Calu3 (cell line): ENCODE measurements around the gene CYTH2. TPM values are rescaled to one million over a fixed set of nuclear protein-coding genes. Genes with fewer than 3 reads are reported as not detected.

ENCODE experiments used
- BruUV-seq: library from RNA; stranded (reverse); fragments of 400-500 nt; replicated peaks from 2 replicates; lab custom pipeline; 2021; lab: Mats Ljungman, UMichigan
- CTCF ChIA-PET: fragments of 300-600 bp; sonication (Branson Sonifier 250); formaldehyde crosslinking; loops from one replicate; lab custom pipeline; 2022; ENCODE audit warnings: antibody characterized with exemption; lab: Charles Lee
- DNase-seq: peaks from one replicate; pipeline ENCODE4 v3.0.0; 2022
- H3K27ac Mint-ChIP-seq: one replicate; pipeline ENCODE4 v1.8.0; 2022; ENCODE audit warnings: mixed read lengths; ENCODE audit not compliant: unreplicated experiment
- H3K27me3 Mint-ChIP-seq: one replicate; pipeline ENCODE4 v1.8.0; 2022; ENCODE audit warnings: mixed read lengths; ENCODE audit not compliant: unreplicated experiment
- H3K36me3 Mint-ChIP-seq: one replicate; pipeline ENCODE4 v1.8.0; 2022; ENCODE audit warnings: mild to moderate bottlenecking, moderate library complexity, mixed read lengths; ENCODE audit not compliant: insufficient read depth, unreplicated experiment
- H3K4me1 Mint-ChIP-seq: one replicate; pipeline ENCODE4 v1.8.0; 2022; ENCODE audit warnings: mild to moderate bottlenecking, low read depth, mixed read lengths; ENCODE audit not compliant: unreplicated experiment
- H3K4me3 Mint-ChIP-seq: one replicate; pipeline ENCODE4 v1.8.0; 2022; ENCODE audit warnings: mild to moderate bottlenecking, low read depth, moderate library complexity, mixed read lengths; ENCODE audit not compliant: unreplicated experiment
- H3K9me3 Mint-ChIP-seq: one replicate; pipeline ENCODE4 v1.8.0; 2022; ENCODE audit warnings: low read depth, mixed read lengths; ENCODE audit not compliant: unreplicated experiment
- intact Hi-C: fragments of 100-400 bp; cut with micrococcal nuclease; formaldehyde crosslinking; loops from one replicate; pipeline ENCODE4 v1.10.0; 2022; ENCODE audit not compliant: unreplicated experiment
- total RNA-seq: library from RNA; stranded (reverse); gene quantifications from 2 replicates; pipeline ENCODE4 v1.2.3, GENCODE V29; 2022
- TF ChIP-seq, protein P1 (sequence below): fragments of 200-600 bp; IDR thresholded peaks from one replicate; pipeline ENCODE4 v1.8.0; 2022; ENCODE audit warnings: antibody characterized with exemption; ENCODE audit not compliant: unreplicated experiment

The CYTH2 gene
- total RNA-seq, 1 experiment from 2014 or later = 109 TPM

GRCh38 chr19:48490981-48491792 lies 22.0 kb downstream of the CYTH2 start:
- peak overlapping the region; percentile 54 for H3K4me3 Mint-ChIP-seq
- intact Hi-C loops = no loop called here

GRCh38 chr19:48491793-48492123 lies 22.6 kb downstream of the CYTH2 start:
- intact Hi-C loops = no loop called here
- Mint-ChIP-seq H3K27me3 (peaks cover 63% of the 10 kb centered on the region), H3K36me3 (peaks cover 64% of the 10 kb centered on the region), H3K9me3 (no peaks in the 10 kb centered on the region), H3K4me3 (no peak overlapping the region), H3K27ac (peak overlapping the region; percentile 39), H3K4me1 (peaks cover 38% of the 10 kb centered on the region)
- BruUV-seq = no TSS peak
- TF ChIP-seq, protein P1, sequence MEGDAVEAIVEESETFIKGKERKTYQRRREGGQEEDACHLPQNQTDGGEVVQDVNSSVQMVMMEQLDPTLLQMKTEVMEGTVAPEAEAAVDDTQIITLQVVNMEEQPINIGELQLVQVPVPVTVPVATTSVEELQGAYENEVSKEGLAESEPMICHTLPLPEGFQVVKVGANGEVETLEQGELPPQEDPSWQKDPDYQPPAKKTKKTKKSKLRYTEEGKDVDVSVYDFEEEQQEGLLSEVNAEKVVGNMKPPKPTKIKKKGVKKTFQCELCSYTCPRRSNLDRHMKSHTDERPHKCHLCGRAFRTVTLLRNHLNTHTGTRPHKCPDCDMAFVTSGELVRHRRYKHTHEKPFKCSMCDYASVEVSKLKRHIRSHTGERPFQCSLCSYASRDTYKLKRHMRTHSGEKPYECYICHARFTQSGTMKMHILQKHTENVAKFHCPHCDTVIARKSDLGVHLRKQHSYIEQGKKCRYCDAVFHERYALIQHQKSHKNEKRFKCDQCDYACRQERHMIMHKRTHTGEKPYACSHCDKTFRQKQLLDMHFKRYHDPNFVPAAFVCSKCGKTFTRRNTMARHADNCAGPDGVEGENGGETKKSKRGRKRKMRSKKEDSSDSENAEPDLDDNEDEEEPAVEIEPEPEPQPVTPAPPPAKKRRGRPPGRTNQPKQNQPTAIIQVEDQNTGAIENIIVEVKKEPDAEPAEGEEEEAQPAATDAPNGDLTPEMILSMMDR = no peak
- no peak for DNase-seq
- CTCF ChIA-PET = interaction anchor here (0.7 kb wide), 1 partner anchor 16 kb away, joined by 6 read pairs; no protein-coding TSS in a partner anchor

More at GRCh38 chr19:48490981-48491792, 22.0 kb downstream of the CYTH2 start:
- CTCF ChIA-PET = interaction anchor here (0.7 to 5.3 kb wide), 3 partner anchors 16 to 109 kb away, joined by 5 to 45 read pairs (median 6); no protein-coding TSS in a partner anchor
- Mint-ChIP-seq H3K4me1 (peaks cover 44% of the 10 kb centered on the region), H3K27me3 (peaks cover 58% of the 10 kb centered on the region), H3K27ac (peak overlapping the region; percentile 27), H3K36me3 (peaks cover 69% of the 10 kb centered on the region), H3K9me3 (no peaks in the 10 kb centered on the region)
- BruUV-seq = no TSS peak
- DNase-seq = peak; percentile 41
- TF ChIP-seq, protein P1 = no peak

DNA sequence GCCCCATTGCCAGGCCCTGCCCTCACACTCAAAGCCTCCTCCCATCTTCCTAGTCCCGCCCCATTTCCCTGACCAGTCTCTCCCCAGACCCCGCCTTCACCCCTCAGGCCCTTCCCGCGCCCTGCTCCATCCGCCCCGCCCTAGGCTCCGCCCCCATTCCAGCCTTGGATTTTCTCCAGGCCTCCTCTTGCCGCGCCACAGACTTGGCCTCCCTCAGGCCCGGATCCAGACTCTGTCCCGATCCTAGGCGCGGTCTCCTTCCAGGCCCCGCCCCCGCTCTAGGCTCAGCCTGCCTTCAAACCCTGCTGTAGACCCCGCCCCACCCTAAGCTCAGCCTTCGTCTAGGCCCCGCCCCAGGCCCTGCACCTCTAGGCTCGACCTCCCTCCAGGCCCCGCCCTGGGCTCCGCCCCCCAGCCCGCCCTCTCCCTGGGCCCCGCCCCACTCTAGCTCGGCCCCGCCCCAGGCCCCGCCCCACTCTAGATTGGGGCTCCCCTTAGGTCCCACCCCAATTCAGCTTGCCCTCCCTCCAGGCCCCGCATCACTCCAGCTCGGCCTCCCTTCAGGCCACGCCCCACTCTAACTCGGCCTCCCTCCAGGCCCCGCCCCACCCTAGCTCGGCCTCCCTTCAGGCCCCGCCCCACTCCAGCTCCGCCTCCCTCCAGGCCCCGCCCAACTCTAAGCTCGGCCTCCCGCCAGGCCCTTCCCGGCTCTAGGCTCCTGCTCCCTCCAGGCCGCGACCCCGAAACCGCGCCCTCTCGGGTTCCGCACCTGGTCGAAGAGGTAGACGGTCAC lies 24.0 kb downstream of the CYTH2 start:
- no TSS peak for BruUV-seq
- Mint-ChIP-seq H3K4me3 (peak overlapping the region; percentile 64), H3K9me3 (no peaks in the 10 kb centered on the region), H3K36me3 (peaks cover 55% of the 10 kb centered on the region), H3K27ac (peak overlapping the region; percentile 39), H3K4me1 (peaks cover 32% of the 10 kb centered on the region), H3K27me3 (peaks cover 77% of the 10 kb centered on the region)
- intact Hi-C loops = no loop called here
- DNase-seq = peak; percentile 96
- TF ChIP-seq, protein P1 = no peak
- CTCF ChIA-PET = interaction anchor here (0.6 to 1.5 kb wide), 8 partner anchors 14 to 708 kb away, joined by 3 to 8 read pairs (median 3); partner anchors contain the start of gene KDELR1

DNA sequence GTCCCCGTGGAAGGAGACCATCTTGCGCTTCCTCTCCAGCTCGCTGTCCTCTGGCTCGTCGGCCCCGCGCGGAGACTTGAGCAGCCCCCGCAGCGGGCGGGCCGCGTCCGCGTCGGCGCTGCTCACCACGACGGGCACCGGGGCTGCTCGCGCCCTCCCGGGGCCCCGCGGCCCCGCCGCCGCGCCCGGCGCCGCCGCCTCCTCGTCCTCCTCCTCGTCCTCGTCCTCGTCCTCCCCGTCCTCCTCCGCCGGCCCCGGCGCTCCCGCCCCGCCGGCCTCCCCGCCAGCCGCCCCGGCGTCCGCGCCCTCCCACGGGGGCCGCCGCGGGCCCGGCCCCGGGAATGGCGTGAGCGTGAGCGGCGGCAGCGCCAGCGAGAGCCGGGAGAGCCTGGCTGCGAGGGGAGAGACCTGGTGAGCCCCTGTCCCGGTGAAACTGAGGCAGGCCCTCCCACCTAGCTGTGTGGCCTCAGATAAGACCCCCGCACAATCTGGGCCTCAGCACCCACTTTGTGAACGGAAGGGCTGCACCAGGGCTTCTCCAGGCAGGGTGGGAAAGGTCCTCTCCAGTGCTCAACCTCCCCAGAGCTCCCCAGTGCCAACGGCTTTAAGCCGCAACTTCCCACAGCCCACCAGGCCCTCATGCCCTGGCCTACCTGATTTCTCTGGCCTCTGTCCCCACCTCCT lies 24.7 kb downstream of the CYTH2 start:
- H3K9me3 Mint-ChIP-seq = no peaks in the 10 kb centered on the region
- TF ChIP-seq, protein P1 = no peak
- no TSS peak for BruUV-seq
- peaks cover 28% of the 10 kb centered on the region for H3K4me1 Mint-ChIP-seq
- DNase-seq = no peak
- CTCF ChIA-PET = interaction anchor here (0.6 to 1.5 kb wide), 6 partner anchors 13 to 708 kb away, joined by 3 to 8 read pairs (median 3); partner anchors contain the start of gene KDELR1
- H3K36me3 Mint-ChIP-seq = peaks cover 50% of the 10 kb centered on the region
- intact Hi-C loops = no loop called here
- H3K27ac Mint-ChIP-seq = peak overlapping the region; percentile 46
- H3K4me3 Mint-ChIP-seq = peak overlapping the region; percentile 64
- H3K27me3 Mint-ChIP-seq = peaks cover 83% of the 10 kb centered on the region
